ENCODE measurements around the gene SAP30. TPM values are rescaled to one million over a fixed set of nuclear protein-coding genes. Genes with fewer than 3 reads are reported as not detected.

SAP30 gene
- total RNA-seq, 1 experiment from 2014 or later, result 12.0 TPM

- Histone ChIP-seq H3K4me3 (replicated peaks in 1 of 2; ENCODE audit: low read depth in 1 of 2, low read length in 2 of 2) (no peak within 1 kb of the TSS), H3K27me3 (ENCODE audit: insufficient read depth, low read length) (no peaks in the 10 kb centered on the region), H3K4me2 (ENCODE audit: low read length) (no peak within 1 kb of the TSS), H3K4me1 (ENCODE audit: control insufficient read depth in 1 of 2, insufficient read depth in 2 of 2, low read length in 2 of 2) (no peaks in the 10 kb centered on the region), H3K9ac (ENCODE audit: low read length) (no peak within 1 kb of the TSS), H2AFZ (ENCODE audit: low read depth, low read length, poor library complexity, severe bottlenecking) (no peak within 1 kb of the TSS), H3K27ac (ENCODE audit: low read depth, low read length) (no peak within 1 kb of the TSS), H4K20me1 (ENCODE audit: insufficient read depth) (no peaks in the 10 kb centered on the region), H3K79me2 (ENCODE audit: insufficient read depth, low read length) (no peaks in the 10 kb centered on the region), H3K9me2 (ENCODE audit: insufficient read depth) (no peaks in the 10 kb centered on the region; the same call in 1 of the 2 replicates), H3K36me3 (ENCODE audit: control insufficient read depth in 1 of 2, insufficient read depth in 2 of 2, low read length in 2 of 2) (no peaks in the 10 kb centered on the region), H3K9me3 (ENCODE audit: control insufficient read depth in 1 of 2, insufficient read depth in 1 of 2, low read depth in 1 of 2, low read length in 2 of 2) (no peaks in the 10 kb centered on the region)
- no peak for TF ChIP-seq FOSL1 (IDR thresholded peaks at IDR 0.05; ENCODE audit: low read depth)
- no peak for TF ChIP-seq CTCF (IDR thresholded peaks at IDR 0.05 in 2 of 3, conservative IDR thresholded peaks at IDR 0.05 in 1 of 3; ENCODE audit: borderline replicate concordance in 1 of 3, insufficient read depth in 1 of 3, low read depth in 2 of 3, low read length in 2 of 3)
- TF ChIP-seq CEBPB (IDR thresholded peaks at IDR 0.05; ENCODE audit: low read depth), result no peak
- no peak for TF ChIP-seq POLR2AphosphoS5 (IDR thresholded peaks at IDR 0.05; ENCODE audit: low read depth, low read length)
- no peak for TF ChIP-seq JUND (IDR thresholded peaks at IDR 0.05)
- TF ChIP-seq SP1 (IDR thresholded peaks at IDR 0.05; ENCODE audit: low read depth), result no peak
- no peak for TF ChIP-seq POLR2A (IDR thresholded peaks at IDR 0.05; ENCODE audit: borderline replicate concordance, extremely low read depth, insufficient read depth, insufficient read length)
- no peak for TF ChIP-seq EZH2phosphoT487 (IDR thresholded peaks at IDR 0.05; ENCODE audit: borderline replicate concordance)
- no peak for TF ChIP-seq ELF1 (IDR thresholded peaks at IDR 0.05; ENCODE audit: borderline replicate concordance, low read depth)
- no peak for TF ChIP-seq YY1 (IDR thresholded peaks at IDR 0.05; ENCODE audit: extremely low read depth, insufficient replicate concordance, low read depth, low read length)
- TF ChIP-seq SIN3A (IDR thresholded peaks at IDR 0.05; ENCODE audit: low read depth), result no peak
- TF ChIP-seq TCF7L2 (IDR thresholded peaks at IDR 0.05; ENCODE audit: borderline replicate concordance, extremely low read depth, insufficient read depth, insufficient read length), result no peak
- TF ChIP-seq EGR1 (IDR thresholded peaks at IDR 0.05; ENCODE audit: low read depth), result no peak
- TF ChIP-seq EZH2 (IDR thresholded peaks at IDR 0.05), result no peak
- TF ChIP-seq, protein P1, sequence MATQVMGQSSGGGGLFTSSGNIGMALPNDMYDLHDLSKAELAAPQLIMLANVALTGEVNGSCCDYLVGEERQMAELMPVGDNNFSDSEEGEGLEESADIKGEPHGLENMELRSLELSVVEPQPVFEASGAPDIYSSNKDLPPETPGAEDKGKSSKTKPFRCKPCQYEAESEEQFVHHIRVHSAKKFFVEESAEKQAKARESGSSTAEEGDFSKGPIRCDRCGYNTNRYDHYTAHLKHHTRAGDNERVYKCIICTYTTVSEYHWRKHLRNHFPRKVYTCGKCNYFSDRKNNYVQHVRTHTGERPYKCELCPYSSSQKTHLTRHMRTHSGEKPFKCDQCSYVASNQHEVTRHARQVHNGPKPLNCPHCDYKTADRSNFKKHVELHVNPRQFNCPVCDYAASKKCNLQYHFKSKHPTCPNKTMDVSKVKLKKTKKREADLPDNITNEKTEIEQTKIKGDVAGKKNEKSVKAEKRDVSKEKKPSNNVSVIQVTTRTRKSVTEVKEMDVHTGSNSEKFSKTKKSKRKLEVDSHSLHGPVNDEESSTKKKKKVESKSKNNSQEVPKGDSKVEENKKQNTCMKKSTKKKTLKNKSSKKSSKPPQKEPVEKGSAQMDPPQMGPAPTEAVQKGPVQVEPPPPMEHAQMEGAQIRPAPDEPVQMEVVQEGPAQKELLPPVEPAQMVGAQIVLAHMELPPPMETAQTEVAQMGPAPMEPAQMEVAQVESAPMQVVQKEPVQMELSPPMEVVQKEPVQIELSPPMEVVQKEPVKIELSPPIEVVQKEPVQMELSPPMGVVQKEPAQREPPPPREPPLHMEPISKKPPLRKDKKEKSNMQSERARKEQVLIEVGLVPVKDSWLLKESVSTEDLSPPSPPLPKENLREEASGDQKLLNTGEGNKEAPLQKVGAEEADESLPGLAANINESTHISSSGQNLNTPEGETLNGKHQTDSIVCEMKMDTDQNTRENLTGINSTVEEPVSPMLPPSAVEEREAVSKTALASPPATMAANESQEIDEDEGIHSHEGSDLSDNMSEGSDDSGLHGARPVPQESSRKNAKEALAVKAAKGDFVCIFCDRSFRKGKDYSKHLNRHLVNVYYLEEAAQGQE (IDR thresholded peaks at IDR 0.05; ENCODE audit: low read depth), result no peak
- intact Hi-C loops (cut with micrococcal nuclease), result no loop called here
- no TSS peak for BruUV-seq (replicated peaks)
- RAD21 ChIA-PET (ENCODE audit: low non-redundant PET in 1 of 2, low total read pairs in 2 of 2, uncharacterized antibody in 2 of 2, unreplicated experiment in 2 of 2), result no interaction called here
- ATAC-seq (no peak), DNase-seq (ENCODE audit: low read depth, low spot score) (no peak)
- POLR2A ChIA-PET, result no interaction called here
- CTCF ChIA-PET, result no interaction called here
Measured at GRCh38 chr4:173398779-173399415, 28.1 kb downstream of the SAP30 start, which contains the start of gene SCRG1. SCRG1 (minus strand) TSS chr4:173399116; CDS start chr4:173391414, 7,702 bp downstream.

Measured in HCT116 (cell line).